Keratinocyte (primary cell): Measurements from ENCODE around the gene SLC27A1.

ENCODE experiments used
- EZH2 ChIP-seq: IDR thresholded peaks from one replicate; pipeline ENCODE4 v1.6.1; 2012; ENCODE audit warnings: inconsistent platforms, mild to moderate bottlenecking, low read length, moderate library complexity
- TF ChIP-seq, protein P1 (sequence below), 3 experiments: IDR thresholded peaks in 1 of 3; conservative IDR thresholded peaks in 1 of 3; optimal IDR thresholded peaks in 1 of 3; 2 replicates in 2 of 3; 3 replicates in 1 of 3; pipeline versions ENCODE3 to v1.5.1; 2011; ENCODE audit warnings: low read length in 3 of 3, mild to moderate bottlenecking in 3 of 3, moderate library complexity in 2 of 3, control low read depth in 1 of 3, inconsistent platforms in 1 of 3; ENCODE audit not compliant: insufficient read depth in 2 of 3; ENCODE audit errors: extremely low read depth in 1 of 3

DNA sequence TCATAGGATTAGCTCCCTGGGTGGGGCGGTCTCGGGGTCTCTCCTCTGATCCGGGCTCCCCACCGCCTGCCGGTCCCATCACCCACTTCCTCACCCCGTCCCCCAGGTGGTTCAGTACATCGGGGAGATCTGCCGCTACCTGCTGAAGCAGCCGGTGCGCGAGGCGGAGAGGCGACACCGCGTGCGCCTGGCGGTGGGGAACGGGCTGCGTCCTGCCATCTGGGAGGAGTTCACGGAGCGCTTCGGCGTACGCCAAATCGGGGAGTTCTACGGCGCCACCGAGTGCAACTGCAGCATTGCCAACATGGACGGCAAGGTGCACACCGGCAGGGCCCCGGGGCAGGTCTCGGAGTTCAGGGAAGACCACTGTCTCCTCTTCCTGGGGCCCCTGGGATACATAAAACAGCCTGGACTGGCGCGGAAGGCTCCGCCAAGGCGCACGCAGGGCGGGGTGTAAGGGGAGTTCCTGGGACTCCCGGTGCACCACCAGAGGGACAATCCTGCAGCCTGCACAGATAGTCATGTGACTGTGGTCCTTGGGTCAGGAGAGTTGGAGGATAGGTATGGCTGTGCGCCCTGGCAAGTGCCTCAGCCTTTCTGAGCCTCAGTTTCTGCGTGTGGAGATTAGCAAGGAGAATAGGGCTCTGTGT is 26.9 kb downstream of the SLC27A1 start:
- TF ChIP-seq, protein P1, sequence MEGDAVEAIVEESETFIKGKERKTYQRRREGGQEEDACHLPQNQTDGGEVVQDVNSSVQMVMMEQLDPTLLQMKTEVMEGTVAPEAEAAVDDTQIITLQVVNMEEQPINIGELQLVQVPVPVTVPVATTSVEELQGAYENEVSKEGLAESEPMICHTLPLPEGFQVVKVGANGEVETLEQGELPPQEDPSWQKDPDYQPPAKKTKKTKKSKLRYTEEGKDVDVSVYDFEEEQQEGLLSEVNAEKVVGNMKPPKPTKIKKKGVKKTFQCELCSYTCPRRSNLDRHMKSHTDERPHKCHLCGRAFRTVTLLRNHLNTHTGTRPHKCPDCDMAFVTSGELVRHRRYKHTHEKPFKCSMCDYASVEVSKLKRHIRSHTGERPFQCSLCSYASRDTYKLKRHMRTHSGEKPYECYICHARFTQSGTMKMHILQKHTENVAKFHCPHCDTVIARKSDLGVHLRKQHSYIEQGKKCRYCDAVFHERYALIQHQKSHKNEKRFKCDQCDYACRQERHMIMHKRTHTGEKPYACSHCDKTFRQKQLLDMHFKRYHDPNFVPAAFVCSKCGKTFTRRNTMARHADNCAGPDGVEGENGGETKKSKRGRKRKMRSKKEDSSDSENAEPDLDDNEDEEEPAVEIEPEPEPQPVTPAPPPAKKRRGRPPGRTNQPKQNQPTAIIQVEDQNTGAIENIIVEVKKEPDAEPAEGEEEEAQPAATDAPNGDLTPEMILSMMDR (optimal IDR thresholded peaks at IDR 0.05 in 1 of 3, IDR thresholded peaks at IDR 0.05 in 1 of 3, conservative IDR thresholded peaks at IDR 0.05 in 1 of 3; ENCODE audit: extremely low read depth in 1 of 3, insufficient read depth in 2 of 3, low read length in 3 of 3): no peak
- no peak for TF ChIP-seq EZH2
